GM12891 (cell line): ENCODE measurements around the gene C16orf74.

Source experiments
- POLR2A ChIP-seq: IDR thresholded peaks from 2 replicates; pipeline ENCODE4 v1.6.1; 2011; ENCODE audit warnings: low read depth, low read length, control low read depth
- POLR2AphosphoS5 ChIP-seq: IDR thresholded peaks from 2 replicates; pipeline ENCODE4 v1.6.1; 2011; ENCODE audit warnings: low read depth, low read length, control low read depth
- TAF1 ChIP-seq: IDR thresholded peaks from 2 replicates; pipeline ENCODE4 v1.6.1; 2011; ENCODE audit warnings: low read depth, low read length, control low read depth

DNA sequence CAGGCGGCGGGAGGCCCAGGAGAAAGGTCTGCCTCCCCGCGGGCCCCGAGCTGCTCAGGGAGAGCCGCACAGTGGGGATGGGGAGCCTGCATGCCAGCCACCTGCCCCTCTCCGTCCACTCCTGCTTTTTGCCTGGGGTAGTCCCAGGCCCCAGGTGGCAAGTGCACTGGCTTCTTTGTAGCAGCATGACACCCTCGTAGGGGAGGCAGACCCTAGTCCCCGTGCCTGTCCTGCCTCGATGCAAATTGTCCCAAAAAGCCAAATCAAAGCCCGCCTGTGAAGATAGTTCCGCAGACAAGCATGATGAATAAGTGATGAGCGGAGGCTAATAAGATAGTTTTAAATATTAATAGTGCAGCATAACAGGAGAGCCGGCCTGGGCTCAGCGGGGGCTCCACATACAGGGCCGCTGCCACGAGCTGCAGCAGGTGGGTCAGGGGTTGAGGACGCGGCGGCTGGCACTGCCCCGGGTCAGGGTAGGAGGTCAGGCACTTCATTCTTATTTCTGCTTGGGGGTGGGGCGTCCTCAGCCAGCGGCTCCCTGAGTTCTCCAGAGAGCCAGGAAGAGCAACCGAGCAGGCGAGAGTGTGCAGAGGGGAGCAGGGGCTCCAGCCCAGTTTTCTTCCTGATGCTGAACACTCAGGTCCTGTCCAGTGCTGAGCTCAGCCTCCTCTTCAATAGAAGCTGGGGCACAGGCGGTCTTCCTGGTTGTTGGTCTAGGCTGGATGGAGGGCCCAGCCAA, 89.0 kb downstream of the C16orf74 start:
- TF ChIP-seq TAF1 = no peak
- no peak for TF ChIP-seq POLR2AphosphoS5
- TF ChIP-seq POLR2A = no peak
